Measurements from ENCODE around the gene KCTD7.
"Not testable (repeated sequence)": the region's sequence is repeated elsewhere in the genome, so short reads cannot be mapped to it uniquely, and the experiment has no call there.

- not testable (repeated sequence) for TF ChIP-seq CTCF (conservative IDR thresholded peaks at IDR 0.05; ENCODE audit: low read depth, low read length); EZH2phosphoT487 (IDR thresholded peaks at IDR 0.05; ENCODE audit: borderline replicate concordance, low read length)
These were observed 6.8 kb downstream of the KCTD7 start for GRCh38 chr7:66635322-66635981.
